Osteoblast (primary cell): ENCODE results near the gene U2AF2. TPM values are rescaled to one million over a fixed set of nuclear protein-coding genes. Genes with fewer than 3 reads are reported as not detected.

Experiments used
- DNase-seq: peaks from one replicate; pipeline ENCODE4 v3.0.0; 2011; ENCODE audit warnings: low spot score, mixed read lengths; ENCODE audit not compliant: insufficient read length; ENCODE audit errors: missing footprints
- H2AFZ ChIP-seq: 2 replicates; pipeline ENCODE4 v1.6.0; 2011; ENCODE audit warnings: mild to moderate bottlenecking, low read length
- H3K27ac ChIP-seq: 2 replicates; pipeline ENCODE4 v1.5.1; 2011; ENCODE audit warnings: mild to moderate bottlenecking, low read depth, low read length, moderate library complexity
- H3K27me3 ChIP-seq: 2 replicates; pipeline ENCODE4 v1.6.0; 2012; ENCODE audit warnings: mild to moderate bottlenecking, control low read depth, inconsistent platforms, low read length, moderate library complexity; ENCODE audit not compliant: insufficient read depth
- H3K36me3 ChIP-seq: 2 replicates; pipeline ENCODE4 v1.5.1; 2011; ENCODE audit warnings: mild to moderate bottlenecking, low read length, control low read depth, moderate library complexity; ENCODE audit not compliant: insufficient read depth
- H3K4me1 ChIP-seq: 2 replicates; pipeline ENCODE4 v1.5.1; 2011; ENCODE audit warnings: mild to moderate bottlenecking, low read length, control low read depth, moderate library complexity; ENCODE audit not compliant: insufficient read depth
- H3K4me2 ChIP-seq: 2 replicates; pipeline ENCODE4 v1.6.0; 2011; ENCODE audit warnings: mild to moderate bottlenecking, low read length; ENCODE audit not compliant: insufficient read depth
- H3K4me3 ChIP-seq: fragments of 200-600 bp; sonication (generic); 3 replicates; pipeline ENCODE4 v1.5.1; 2012; ENCODE audit warnings: mild to moderate bottlenecking, low read length, inconsistent platforms; ENCODE audit not compliant: insufficient read depth
- H3K79me2 ChIP-seq: 2 replicates; pipeline ENCODE4 v1.6.0; 2012; ENCODE audit warnings: mild to moderate bottlenecking, low read length, control low read depth, inconsistent platforms; ENCODE audit not compliant: insufficient read depth
- H3K9me3 ChIP-seq: 2 replicates; pipeline ENCODE4 v1.5.1; 2011; ENCODE audit warnings: low read depth, low read length, control low read depth
- H4K20me1 ChIP-seq: 2 replicates; pipeline ENCODE4 v1.6.0; 2012; ENCODE audit warnings: mild to moderate bottlenecking, low read length, control low read depth; ENCODE audit not compliant: insufficient read depth
- CTCF ChIP-seq: IDR thresholded peaks from 2 replicates; pipeline ENCODE4 v1.5.1; 2011; ENCODE audit warnings: mild to moderate bottlenecking, low read depth, low read length, moderate library complexity; ENCODE audit errors: extremely low read depth
- total RNA-seq: library from RNA; depleted of rRNA; stranded (reverse); fragments of >200 nt; gene quantifications from 2 replicates; pipeline ENCODE4 v1.2.3, GENCODE V29; 2012

U2AF2 gene
- total RNA-seq, 1 donor, result 70.2 TPM

GRCh38 chr19:55643887-55644176 lies 11.0 kb upstream of the U2AF2 start:
- H4K20me1 ChIP-seq, result no peaks in the 10 kb centered on the region
- TF ChIP-seq CTCF, result no peak
- peak overlapping the region; percentile 85 for H3K4me3 ChIP-seq
- H3K27ac ChIP-seq, result peak overlapping the region; percentile 72
- DNase-seq, result peak; percentile 93
- H2AFZ ChIP-seq, result no peak overlapping the region
- H3K4me1 ChIP-seq, result peaks cover 36% of the 10 kb centered on the region
- peaks cover 38% of the 10 kb centered on the region for H3K79me2 ChIP-seq
- H3K36me3 ChIP-seq, result peaks cover 15% of the 10 kb centered on the region
- no peaks in the 10 kb centered on the region for H3K27me3 ChIP-seq
- no peaks in the 10 kb centered on the region for H3K9me3 ChIP-seq
- H3K4me2 ChIP-seq, result peak overlapping the region; percentile 98

- no peaks in the 10 kb centered on the region for H4K20me1 ChIP-seq
- peak overlapping the region; percentile 72 for H3K27ac ChIP-seq
- H2AFZ ChIP-seq, result no peak overlapping the region
- no peaks in the 10 kb centered on the region for H3K27me3 ChIP-seq
- H3K4me1 ChIP-seq, result peaks cover 36% of the 10 kb centered on the region
- no peak for TF ChIP-seq CTCF
- DNase-seq, result peak; percentile 89
- H3K4me3 ChIP-seq, result peak overlapping the region; percentile 85
- peaks cover 15% of the 10 kb centered on the region for H3K36me3 ChIP-seq
- H3K79me2 ChIP-seq, result peaks cover 34% of the 10 kb centered on the region
- no peaks in the 10 kb centered on the region for H3K9me3 ChIP-seq
- H3K4me2 ChIP-seq, result peak overlapping the region; percentile 98
These were observed 10.5 kb upstream of the U2AF2 start for GRCh38 chr19:55644191-55644833.

GRCh38 chr19:55644842-55645511 lies 9.9 kb upstream of the U2AF2 start:
- H3K4me1 ChIP-seq, result peaks cover 33% of the 10 kb centered on the region
- no peak overlapping the region for H2AFZ ChIP-seq
- peaks cover 34% of the 10 kb centered on the region for H3K79me2 ChIP-seq
- no peaks in the 10 kb centered on the region for H3K9me3 ChIP-seq
- no peaks in the 10 kb centered on the region for H3K27me3 ChIP-seq
- DNase-seq, result peak; percentile 87
- TF ChIP-seq CTCF, result no peak
- H3K4me3 ChIP-seq, result peak overlapping the region; percentile 85
- peak overlapping the region; percentile 98 for H3K4me2 ChIP-seq
- peaks cover 15% of the 10 kb centered on the region for H3K36me3 ChIP-seq
- H4K20me1 ChIP-seq, result no peaks in the 10 kb centered on the region
- H3K27ac ChIP-seq, result no peak overlapping the region

- DNase-seq, result peak; percentile 62
- Histone ChIP-seq H3K27me3 (no peaks in the 10 kb centered on the region), H4K20me1 (no peaks in the 10 kb centered on the region), H2AFZ (no peak overlapping the region), H3K4me2 (no peak overlapping the region), H3K9me3 (no peaks in the 10 kb centered on the region), H3K4me1 (peaks cover 29% of the 10 kb centered on the region), H3K4me3 (no peak overlapping the region), H3K27ac (no peak overlapping the region), H3K79me2 (peaks cover 34% of the 10 kb centered on the region), H3K36me3 (peaks cover 15% of the 10 kb centered on the region)
- no peak for TF ChIP-seq CTCF
These were observed 9.3 kb upstream of the U2AF2 start for GRCh38 chr19:55645512-55645881.
